Activated T-helper 2 cell treated with anti-CD3 and anti-CD28 coated beads, Interferon-gamma antibody, Interleukin-2, Interleukin-4, amounts not matched to agents 10 μg/mL and 5 μg/mL and 100 μg/mL, durations not matched to agents 14 hours and 24 hours and 36 hours (primary cell): ENCODE measurements around the gene POLH. TPM values are rescaled to one million over a fixed set of nuclear protein-coding genes. Genes with fewer than 3 reads are reported as not detected.
"Not testable (repeated sequence)": the region's sequence is repeated elsewhere in the genome, so short reads cannot be mapped to it uniquely, and the experiment has no call there.

Experiments used
- DNase-seq: peaks from one replicate; pipeline ENCODE4 v3.0.0; 2021; ENCODE audit warnings: low spot score
- H3K27ac Mint-ChIP-seq: one replicate; pipeline ENCODE4 v1.8.0; 2021; ENCODE audit warnings: mixed read lengths
- H3K27me3 Mint-ChIP-seq: one replicate; pipeline ENCODE4 v1.8.0; 2021; ENCODE audit warnings: low read depth, mixed read lengths
- H3K36me3 Mint-ChIP-seq: one replicate; pipeline ENCODE4 v1.8.0; 2021; ENCODE audit warnings: low read depth, mixed read lengths
- H3K4me1 Mint-ChIP-seq: one replicate; pipeline ENCODE4 v1.8.0; 2021; ENCODE audit warnings: low read depth, mixed read lengths
- H3K4me3 Mint-ChIP-seq: one replicate; pipeline ENCODE4 v1.8.0; 2021; ENCODE audit warnings: low read depth, mild to moderate bottlenecking, moderate library complexity, mixed read lengths
- H3K9me3 Mint-ChIP-seq: one replicate; pipeline ENCODE4 v1.8.0; 2021; ENCODE audit warnings: mixed read lengths
- intact Hi-C: fragments of 100-400 bp; cut with micrococcal nuclease; formaldehyde crosslinking; loops from one replicate; pipeline ENCODE4 v1.15.1; 2023
- total RNA-seq: library from RNA; stranded (reverse); gene quantifications from 2 replicates; pipeline ENCODE4 v1.2.3, GENCODE V29; 2022

POLH gene
- total RNA-seq: 35.7 and 44.5 TPM in 2 replicates

- no peaks in the 10 kb centered on the region for H3K9me3 Mint-ChIP-seq
- DNase-seq: peak; percentile 88
- no peaks in the 10 kb centered on the region for H3K27me3 Mint-ChIP-seq
- peaks cover 44% of the 10 kb centered on the region for H3K4me1 Mint-ChIP-seq
- peaks cover 50% of the 10 kb centered on the region for H3K36me3 Mint-ChIP-seq
- H3K27ac Mint-ChIP-seq: peak within 1 kb of the TSS; percentile 91
- peak within 1 kb of the TSS; percentile 91 for H3K4me3 Mint-ChIP-seq
- intact Hi-C loops: loop anchor here (2.0 kb wide), 2 partner anchors 53 to 59 kb away; partner anchors contain the start of genes GTPBP2, POLR1C and YIPF3
Observed at GRCh38 chr6:43575772-43576551, at the start of gene POLH, which contains the start of gene XPO5. Gene POLH (plus strand): TSS chr6:43576185. CDS start chr6:43582320, 6,135 bp downstream. Gene XPO5 (minus strand): TSS chr6:43576038. CDS start chr6:43575864, 174 bp downstream.

- DNase-seq: no peak
- H3K4me1 Mint-ChIP-seq: no peaks in the 10 kb centered on the region
- intact Hi-C loops: no loop called here
- no peak overlapping the region for H3K4me3 Mint-ChIP-seq
- H3K9me3 Mint-ChIP-seq: no peaks in the 10 kb centered on the region
- H3K36me3 Mint-ChIP-seq: peaks cover 70% of the 10 kb centered on the region
- no peaks in the 10 kb centered on the region for H3K27me3 Mint-ChIP-seq
- no peak overlapping the region for H3K27ac Mint-ChIP-seq
Observed at GRCh38 chr6:43532201-43532600, 43.8 kb upstream of the POLH start.

- H3K4me3 Mint-ChIP-seq, H3K27me3 Mint-ChIP-seq, H3K27ac Mint-ChIP-seq, intact Hi-C loops, H3K4me1 Mint-ChIP-seq, DNase-seq, H3K9me3 Mint-ChIP-seq: not testable (repeated sequence)
- H3K36me3 Mint-ChIP-seq: peaks cover 49% of the 10 kb centered on the region
Observed at GRCh38 chr6:43538986-43539385, 37.0 kb upstream of the POLH start.

DNA sequence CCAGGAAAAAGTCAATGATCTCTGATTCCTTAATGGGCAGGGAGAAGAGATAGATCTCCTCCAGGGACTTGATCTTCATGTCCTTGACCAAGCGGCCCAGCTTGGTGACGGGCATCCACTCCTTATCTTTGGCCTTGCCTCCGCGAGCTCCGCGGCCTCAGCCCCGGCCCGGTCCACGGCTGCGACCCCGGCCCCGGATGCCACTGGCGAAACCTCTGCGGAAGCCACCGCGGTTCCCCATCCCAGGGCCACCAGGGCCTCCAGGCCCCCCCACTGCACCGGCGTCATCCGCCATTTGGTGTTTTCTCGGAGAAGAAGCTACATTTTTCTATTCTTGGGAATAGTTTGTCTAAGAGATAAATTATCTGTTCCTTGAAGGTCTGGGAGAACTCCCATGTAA lies 36.6 kb upstream of the POLH start:
- H3K27ac Mint-ChIP-seq, intact Hi-C loops, DNase-seq, H3K9me3 Mint-ChIP-seq, H3K27me3 Mint-ChIP-seq, H3K4me3 Mint-ChIP-seq, H3K4me1 Mint-ChIP-seq: not testable (repeated sequence)
- peaks cover 47% of the 10 kb centered on the region for H3K36me3 Mint-ChIP-seq

DNA sequence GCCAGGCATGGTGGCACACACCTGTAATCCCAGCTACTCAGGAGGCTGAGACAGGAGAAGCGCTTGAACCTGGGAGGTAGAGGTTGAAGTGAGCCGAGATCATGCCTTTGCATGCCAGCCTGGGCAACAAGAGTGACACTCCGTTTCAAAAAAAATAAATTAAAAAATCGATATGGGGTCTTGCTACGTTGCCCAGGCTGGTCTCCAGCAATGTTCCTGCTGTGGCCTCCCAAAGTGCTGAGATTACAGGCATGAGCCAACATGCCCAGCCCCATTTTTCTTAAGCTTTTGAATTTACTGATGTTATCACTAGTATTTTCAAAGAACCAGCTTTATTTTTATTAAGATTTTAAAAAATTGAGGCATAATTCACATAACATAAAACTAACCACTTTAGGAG lies 35.5 kb upstream of the POLH start:
- H3K9me3 Mint-ChIP-seq: no peaks in the 10 kb centered on the region
- no peaks in the 10 kb centered on the region for H3K27me3 Mint-ChIP-seq
- DNase-seq: no peak
- H3K36me3 Mint-ChIP-seq: peaks cover 55% of the 10 kb centered on the region
- intact Hi-C loops: no loop called here
- H3K4me3 Mint-ChIP-seq: no peak overlapping the region
- H3K4me1 Mint-ChIP-seq: no peaks in the 10 kb centered on the region
- no peak overlapping the region for H3K27ac Mint-ChIP-seq

DNA sequence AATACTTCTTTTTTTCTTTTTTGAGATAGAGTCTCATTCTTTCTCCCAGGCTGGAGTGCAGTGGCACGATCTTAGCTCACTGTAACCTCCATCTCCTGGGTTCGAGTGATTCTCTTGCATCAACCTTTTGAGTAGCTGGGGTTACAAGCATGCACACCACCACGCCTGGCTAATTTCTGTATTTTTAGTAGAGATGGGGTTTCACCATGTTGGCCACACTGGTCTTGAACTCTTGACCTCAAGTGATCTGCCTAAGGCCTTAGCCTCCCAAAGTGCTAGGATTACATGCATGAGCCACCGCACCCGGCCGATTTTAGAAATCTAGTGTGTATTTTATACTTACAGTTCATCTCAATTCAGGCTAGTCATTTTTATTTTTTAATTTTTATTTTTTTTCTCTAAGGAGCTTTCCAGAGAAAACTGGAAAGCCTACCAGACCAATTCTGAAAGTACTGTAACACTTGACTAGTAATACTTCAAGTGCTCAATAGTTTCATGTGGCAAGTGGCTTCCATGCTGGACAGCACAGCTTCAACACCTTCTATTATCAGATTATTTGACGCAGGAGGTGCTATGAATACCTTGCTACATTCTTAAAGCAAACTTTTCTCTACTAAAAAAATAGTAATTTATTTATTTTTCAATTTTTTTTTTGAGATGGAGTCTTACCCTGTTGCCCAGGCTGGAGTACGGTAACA lies 34.1 kb upstream of the POLH start:
- no peak overlapping the region for H3K27ac Mint-ChIP-seq
- H3K9me3 Mint-ChIP-seq: no peaks in the 10 kb centered on the region
- H3K27me3 Mint-ChIP-seq: no peaks in the 10 kb centered on the region
- peaks cover 66% of the 10 kb centered on the region for H3K36me3 Mint-ChIP-seq
- no peaks in the 10 kb centered on the region for H3K4me1 Mint-ChIP-seq
- no peak for DNase-seq
- no peak overlapping the region for H3K4me3 Mint-ChIP-seq
- intact Hi-C loops: no loop called here

DNA sequence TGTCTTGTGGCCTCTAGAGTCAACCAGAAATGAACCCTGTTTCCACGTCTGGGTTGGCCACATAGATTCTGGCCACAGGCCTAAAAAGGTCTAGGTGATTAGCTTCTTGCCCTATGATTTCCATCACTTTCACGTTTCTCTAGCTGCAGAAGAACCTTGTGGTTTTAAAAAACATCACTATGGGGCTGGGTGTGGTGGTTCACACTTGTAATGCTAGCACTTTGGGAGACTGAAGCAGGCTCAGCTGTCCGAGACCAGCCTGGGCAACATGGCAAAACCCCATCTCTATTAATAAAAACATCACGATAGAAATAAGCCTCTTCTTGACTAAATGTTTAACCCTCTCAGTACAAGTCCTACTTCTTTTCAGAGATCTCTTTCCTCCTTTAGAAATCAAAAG lies 31.5 kb upstream of the POLH start:
- Mint-ChIP-seq H3K36me3 (peaks cover 66% of the 10 kb centered on the region), H3K27ac (no peak overlapping the region), H3K9me3 (no peaks in the 10 kb centered on the region), H3K27me3 (no peaks in the 10 kb centered on the region), H3K4me1 (no peaks in the 10 kb centered on the region), H3K4me3 (no peak overlapping the region)
- no peak for DNase-seq
- intact Hi-C loops: no loop called here

GRCh38 chr6:43547222-43547621 lies 28.8 kb upstream of the POLH start:
- H3K4me3 Mint-ChIP-seq: no peak overlapping the region
- no peaks in the 10 kb centered on the region for H3K4me1 Mint-ChIP-seq
- no peak overlapping the region for H3K27ac Mint-ChIP-seq
- DNase-seq: no peak
- peaks cover 70% of the 10 kb centered on the region for H3K36me3 Mint-ChIP-seq
- no peaks in the 10 kb centered on the region for H3K27me3 Mint-ChIP-seq
- no peaks in the 10 kb centered on the region for H3K9me3 Mint-ChIP-seq
- intact Hi-C loops: no loop called here

DNA sequence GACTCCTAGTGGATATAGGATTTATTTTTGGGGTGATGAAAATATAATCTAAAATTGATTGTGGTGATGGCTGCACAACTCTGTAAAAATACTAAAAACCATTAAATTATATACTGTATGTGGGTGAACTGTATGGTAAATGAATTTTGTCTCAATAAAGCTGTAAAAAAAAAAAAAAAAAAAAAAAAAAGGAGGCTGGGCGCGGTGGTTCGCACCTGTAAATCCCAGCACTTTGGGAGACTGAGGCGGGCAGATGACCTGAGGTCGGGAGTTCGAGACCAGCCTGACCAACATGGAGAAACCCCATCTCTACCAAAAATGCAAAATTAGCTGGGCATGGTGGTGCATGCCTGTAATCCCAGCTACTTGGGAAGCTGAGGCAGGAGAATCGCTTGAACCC lies 18.4 kb upstream of the POLH start:
- DNase-seq, H3K27ac Mint-ChIP-seq, H3K9me3 Mint-ChIP-seq, intact Hi-C loops, H3K27me3 Mint-ChIP-seq, H3K4me3 Mint-ChIP-seq, H3K4me1 Mint-ChIP-seq: not testable (repeated sequence)
- peaks cover 88% of the 10 kb centered on the region for H3K36me3 Mint-ChIP-seq

GRCh38 chr6:43559328-43559727 lies 16.7 kb upstream of the POLH start:
- intact Hi-C loops: no loop called here
- Mint-ChIP-seq H3K27me3 (no peaks in the 10 kb centered on the region), H3K9me3 (no peaks in the 10 kb centered on the region), H3K4me3 (no peak overlapping the region), H3K27ac (no peak overlapping the region), H3K36me3 (peaks cover 84% of the 10 kb centered on the region), H3K4me1 (no peaks in the 10 kb centered on the region)
- no peak for DNase-seq

DNA sequence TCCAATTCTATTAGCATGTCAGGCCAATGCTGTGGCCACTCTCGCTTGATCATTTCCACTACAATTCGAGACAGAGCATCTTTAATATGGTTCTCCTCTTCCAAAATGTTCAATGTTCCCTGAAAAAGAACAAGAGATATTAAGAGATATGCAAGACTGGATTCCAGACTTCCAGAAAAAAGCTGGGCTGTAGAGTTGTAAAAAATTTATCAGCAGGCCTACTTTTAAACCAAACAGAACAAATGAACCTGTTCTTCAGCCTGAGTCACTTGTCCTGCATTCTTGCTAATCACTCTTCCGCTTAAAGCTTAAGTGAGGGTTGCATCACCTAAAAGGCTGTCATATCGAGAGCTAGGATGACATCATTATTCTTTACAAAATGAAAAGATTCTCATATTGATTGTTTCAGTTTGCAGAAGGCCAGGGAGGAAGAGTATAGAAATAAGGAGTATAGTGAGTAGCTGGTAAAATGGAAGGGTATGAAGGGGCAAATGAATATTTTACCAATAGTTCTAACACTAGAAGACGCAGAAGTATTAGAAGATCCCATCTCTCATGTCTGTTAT lies 5.0 kb upstream of the POLH start:
- intact Hi-C loops: loop anchor here (5.0 kb wide), 1 partner anchor 189 kb away; no protein-coding TSS in a partner anchor
- peaks cover 27% of the 10 kb centered on the region for H3K4me1 Mint-ChIP-seq
- H3K27ac Mint-ChIP-seq: peak overlapping the region; percentile 89
- H3K27me3 Mint-ChIP-seq: no peaks in the 10 kb centered on the region
- H3K4me3 Mint-ChIP-seq: peak overlapping the region; percentile 40
- H3K36me3 Mint-ChIP-seq: peaks cover 64% of the 10 kb centered on the region
- no peak for DNase-seq
- H3K9me3 Mint-ChIP-seq: no peaks in the 10 kb centered on the region

DNA sequence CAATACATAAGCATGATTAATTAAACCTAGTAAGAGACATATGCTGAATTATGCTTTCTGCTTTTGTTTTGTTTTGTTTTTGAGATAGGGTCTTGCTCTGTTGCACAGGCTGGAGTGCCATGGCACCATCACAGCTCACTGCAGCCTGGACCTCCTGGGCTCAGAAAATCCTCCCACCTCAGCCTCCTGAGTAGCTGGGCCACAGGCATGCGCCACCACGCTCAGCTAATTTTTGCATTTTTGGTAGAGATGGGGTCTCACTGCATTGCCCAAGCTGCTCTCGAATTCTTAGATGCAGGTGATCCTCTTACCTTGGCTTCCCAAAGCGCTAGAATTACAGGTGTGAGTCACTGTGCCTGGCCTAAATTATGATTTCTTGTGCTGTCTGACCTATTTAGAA lies 4.0 kb upstream of the POLH start:
- H3K36me3 Mint-ChIP-seq: peaks cover 61% of the 10 kb centered on the region
- no peak for DNase-seq
- no peaks in the 10 kb centered on the region for H3K27me3 Mint-ChIP-seq
- intact Hi-C loops: loop anchor here (5.0 kb wide), 1 partner anchor 190 kb away; no protein-coding TSS in a partner anchor
- H3K4me1 Mint-ChIP-seq: peaks cover 27% of the 10 kb centered on the region
- peak overlapping the region; percentile 57 for H3K27ac Mint-ChIP-seq
- H3K4me3 Mint-ChIP-seq: no peak overlapping the region
- H3K9me3 Mint-ChIP-seq: no peaks in the 10 kb centered on the region
